ENCODE results near the gene NOXO1. TPM values are rescaled to one million over a fixed set of nuclear protein-coding genes. Genes with fewer than 3 reads are reported as not detected.
A peak's percentile ranks its signal among the peaks of the same experiment; 100 is the strongest.

Gene NOXO1
- total RNA-seq, 2 donors from 2014 or later = not detected

DNA sequence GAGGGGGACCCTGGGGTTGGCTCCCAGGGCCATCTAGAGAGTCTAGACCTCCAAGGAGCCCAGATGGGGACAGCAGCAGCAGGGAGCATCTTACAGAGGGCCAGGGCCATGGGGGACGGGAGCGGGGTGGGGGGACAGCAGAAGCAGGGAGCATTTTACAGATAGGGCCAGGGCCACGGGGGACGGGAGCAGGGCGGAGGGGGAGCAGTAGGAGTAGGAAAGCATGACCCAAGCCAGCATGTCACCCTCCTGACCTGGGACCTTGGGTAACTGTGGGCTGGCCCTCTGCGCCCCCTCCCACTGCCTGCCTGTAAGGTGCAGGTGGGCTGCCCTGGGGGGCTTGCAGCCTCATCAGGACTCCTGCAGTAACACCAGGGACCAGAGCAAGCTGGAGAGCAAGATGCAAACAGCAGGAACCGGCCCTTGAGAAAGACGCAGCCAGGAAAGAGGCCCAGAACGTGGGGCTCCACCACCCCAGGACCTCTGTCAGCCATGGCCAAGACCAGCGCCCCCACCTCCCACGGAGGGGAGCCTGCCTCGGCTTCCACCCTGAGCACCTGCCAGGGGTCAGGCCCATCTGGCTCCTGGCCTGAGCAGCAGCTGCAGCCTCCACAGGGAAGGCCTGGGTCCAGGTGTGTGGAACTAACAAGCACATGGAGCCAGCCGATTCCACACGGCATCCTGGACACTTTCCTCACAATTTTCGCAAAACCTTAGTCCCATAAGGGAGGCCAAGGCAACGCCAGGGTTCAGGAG is 26.0 kb upstream of the NOXO1 start:
- TF ChIP-seq, protein P1, sequence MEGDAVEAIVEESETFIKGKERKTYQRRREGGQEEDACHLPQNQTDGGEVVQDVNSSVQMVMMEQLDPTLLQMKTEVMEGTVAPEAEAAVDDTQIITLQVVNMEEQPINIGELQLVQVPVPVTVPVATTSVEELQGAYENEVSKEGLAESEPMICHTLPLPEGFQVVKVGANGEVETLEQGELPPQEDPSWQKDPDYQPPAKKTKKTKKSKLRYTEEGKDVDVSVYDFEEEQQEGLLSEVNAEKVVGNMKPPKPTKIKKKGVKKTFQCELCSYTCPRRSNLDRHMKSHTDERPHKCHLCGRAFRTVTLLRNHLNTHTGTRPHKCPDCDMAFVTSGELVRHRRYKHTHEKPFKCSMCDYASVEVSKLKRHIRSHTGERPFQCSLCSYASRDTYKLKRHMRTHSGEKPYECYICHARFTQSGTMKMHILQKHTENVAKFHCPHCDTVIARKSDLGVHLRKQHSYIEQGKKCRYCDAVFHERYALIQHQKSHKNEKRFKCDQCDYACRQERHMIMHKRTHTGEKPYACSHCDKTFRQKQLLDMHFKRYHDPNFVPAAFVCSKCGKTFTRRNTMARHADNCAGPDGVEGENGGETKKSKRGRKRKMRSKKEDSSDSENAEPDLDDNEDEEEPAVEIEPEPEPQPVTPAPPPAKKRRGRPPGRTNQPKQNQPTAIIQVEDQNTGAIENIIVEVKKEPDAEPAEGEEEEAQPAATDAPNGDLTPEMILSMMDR (IDR thresholded peaks at IDR 0.05) = no peak
- peaks cover 9% of the 10 kb centered on the region for H3K36me3 ChIP-seq
- H3K27me3 ChIP-seq (replicated peaks; ENCODE audit: insufficient read depth) = no peaks in the 10 kb centered on the region
- peak overlapping the region; percentile 14 for H3K4me3 ChIP-seq
- no peaks in the 10 kb centered on the region for H3K9me3 ChIP-seq
- peaks cover 30 to 53% of the 10 kb centered on the region in 2 donors for H3K4me1 ChIP-seq (ENCODE audit: control insufficient read depth in 1 of 2, low read depth in 2 of 2)
- ATAC-seq (ENCODE audit: insufficient number of reproducible peaks, low FRiP score, low read depth) (no peak), DNase-seq (ENCODE audit: low spot score) (no peak)
- no peak overlapping the region for H3K27ac ChIP-seq

DNA sequence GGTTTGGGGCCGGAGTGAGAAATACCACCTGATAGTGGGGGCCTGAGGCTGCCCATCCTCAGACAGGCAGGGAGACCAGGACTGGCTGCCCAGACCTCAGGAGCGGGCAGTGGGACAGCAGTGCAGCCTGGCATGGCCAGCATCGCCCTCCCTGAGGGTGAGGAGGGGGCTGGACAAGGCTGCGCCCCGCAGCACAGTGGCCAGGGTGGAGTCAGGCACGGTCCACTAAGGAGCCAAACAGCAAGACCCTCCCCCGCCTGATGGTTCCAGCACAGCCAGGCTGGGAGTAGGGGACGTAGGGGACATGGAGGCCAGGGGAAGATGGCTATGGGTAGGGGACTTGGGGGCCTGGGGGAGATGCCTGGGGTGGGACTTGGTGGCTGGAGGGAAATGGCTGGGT is 25.0 kb upstream of the NOXO1 start:
- Histone ChIP-seq H3K27me3 (replicated peaks; ENCODE audit: insufficient read depth) (no peaks in the 10 kb centered on the region), H3K36me3 (peaks cover 18% of the 10 kb centered on the region), H3K4me3 (no peak overlapping the region), H3K9me3 (no peaks in the 10 kb centered on the region), H3K4me1 (ENCODE audit: control insufficient read depth in 1 of 2, low read depth in 2 of 2) (peaks cover 30 to 53% of the 10 kb centered on the region in 2 donors), H3K27ac (no peak overlapping the region)
- TF ChIP-seq, protein P1 (IDR thresholded peaks at IDR 0.05) = no peak
- ATAC-seq (ENCODE audit: insufficient number of reproducible peaks, low FRiP score, low read depth) (no peak), DNase-seq (ENCODE audit: low spot score) (no peak)

DNA sequence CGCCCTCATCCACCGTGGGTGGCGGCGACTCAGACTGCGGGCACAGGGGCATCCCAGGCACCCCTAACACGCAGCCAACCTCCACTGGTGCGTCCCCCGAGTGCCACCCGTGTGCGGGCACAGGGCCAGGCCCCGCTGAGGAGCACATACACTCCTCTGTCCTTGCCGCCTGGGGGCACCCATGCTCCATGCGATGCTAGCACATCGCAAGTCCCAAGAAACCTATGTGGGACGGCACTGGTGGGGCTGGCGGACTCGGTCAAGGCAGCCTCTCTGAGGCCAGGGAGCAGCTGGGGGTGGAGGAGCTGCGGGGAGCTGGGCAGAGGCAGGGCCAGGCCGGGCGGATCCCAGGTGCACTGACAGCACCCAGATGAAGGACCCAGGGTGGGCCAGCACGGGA is 24.4 kb upstream of the NOXO1 start:
- H3K4me1 ChIP-seq (ENCODE audit: control insufficient read depth in 1 of 2, low read depth in 2 of 2) = peaks cover 30 to 52% of the 10 kb centered on the region in 2 donors
- TF ChIP-seq, protein P1 (IDR thresholded peaks at IDR 0.05) = no peak

DNA sequence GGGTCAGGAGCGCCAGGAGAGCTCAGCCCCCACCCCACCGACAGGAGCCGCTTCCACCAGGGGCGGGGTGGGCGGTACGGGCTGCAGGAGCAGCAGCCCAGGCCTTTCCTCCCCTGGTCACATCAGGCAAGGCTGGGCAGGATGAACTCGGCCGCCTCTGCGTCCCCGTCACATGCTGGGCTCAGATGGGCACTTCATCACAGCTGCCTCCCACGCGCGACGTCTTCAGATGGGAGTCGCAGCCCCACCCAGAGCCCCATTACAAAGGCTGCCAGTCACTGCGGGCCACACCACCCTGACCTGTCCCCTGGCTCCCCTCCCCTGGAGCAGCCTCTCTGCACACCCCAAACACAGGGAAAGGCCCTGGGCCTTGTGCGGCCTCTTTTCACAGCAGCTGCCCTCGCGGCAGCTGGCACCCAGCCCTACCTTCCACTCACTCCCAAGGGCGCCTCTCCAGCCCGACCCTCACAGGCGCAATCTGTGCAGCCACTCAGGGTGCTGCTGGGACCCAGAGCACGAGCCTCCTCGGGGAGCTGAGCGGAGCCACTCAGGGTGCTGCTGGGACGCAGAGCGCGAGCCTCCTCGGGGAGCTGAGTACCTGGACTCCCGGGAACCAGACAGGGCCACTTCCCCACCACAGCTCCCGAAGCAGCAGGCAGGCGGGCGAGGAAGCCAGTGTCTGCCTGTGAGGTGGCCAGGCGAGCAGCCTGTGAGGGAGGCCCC is 23.7 kb upstream of the NOXO1 start:
- no peaks in the 10 kb centered on the region for H3K9me3 ChIP-seq
- peaks cover 27 to 46% of the 10 kb centered on the region in 2 donors for H3K4me1 ChIP-seq (ENCODE audit: control insufficient read depth in 1 of 2, low read depth in 2 of 2)
- no peaks in the 10 kb centered on the region for H3K27me3 ChIP-seq (replicated peaks; ENCODE audit: insufficient read depth)
- TF ChIP-seq, protein P1 (IDR thresholded peaks at IDR 0.05) = no peak
- ATAC-seq (ENCODE audit: insufficient number of reproducible peaks, low FRiP score, low read depth) (no peak), DNase-seq (ENCODE audit: low spot score) (no peak)
- H3K4me3 ChIP-seq = no peak overlapping the region
- peaks cover 26% of the 10 kb centered on the region for H3K36me3 ChIP-seq
- H3K27ac ChIP-seq = no peak overlapping the region

More for the DNA sequence above, 24.4 kb upstream of the NOXO1 start:
- no peak overlapping the region for H3K27ac ChIP-seq
- ATAC-seq (ENCODE audit: insufficient number of reproducible peaks, low FRiP score, low read depth) (no peak), DNase-seq (ENCODE audit: low spot score) (no peak)
- no peaks in the 10 kb centered on the region for H3K9me3 ChIP-seq
- H3K27me3 ChIP-seq (replicated peaks; ENCODE audit: insufficient read depth) = no peaks in the 10 kb centered on the region
- H3K36me3 ChIP-seq = peaks cover 24% of the 10 kb centered on the region
- H3K4me3 ChIP-seq = no peak overlapping the region

Data from thoracic aorta (tissue), 2 donors.